Measurements from ENCODE around the gene NTRK2. TPM values are rescaled to one million over a fixed set of nuclear protein-coding genes. Genes with fewer than 3 reads are reported as not detected.

Gene NTRK2
- total RNA-seq, 1 donor from 2014 or later = 8.2 TPM

DNA sequence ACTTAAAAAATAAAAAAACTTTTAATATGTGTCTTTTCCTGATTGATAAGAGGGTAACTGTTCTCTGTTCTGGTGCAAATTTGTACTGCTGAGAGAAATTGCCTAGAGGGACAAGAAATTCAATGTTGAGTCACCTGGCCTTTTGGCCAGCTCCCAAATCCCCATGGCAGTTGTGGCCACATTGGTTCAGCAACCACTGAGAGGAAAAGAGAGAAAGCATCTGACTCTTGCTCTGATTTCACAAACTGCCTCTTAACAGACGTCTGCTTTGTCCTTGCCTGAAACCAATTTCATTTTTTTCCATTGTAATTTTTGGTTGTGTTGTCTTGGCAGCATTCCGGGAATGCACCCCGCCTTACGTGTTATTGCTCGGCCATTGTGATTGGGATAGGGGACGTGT, 42.4 kb downstream of the NTRK2 start:
- intact Hi-C loops (cut with DNase I) = no loop called here
- no peak for ATAC-seq
- DNase-seq (ENCODE audit: missing footprints) = no peak

DNA sequence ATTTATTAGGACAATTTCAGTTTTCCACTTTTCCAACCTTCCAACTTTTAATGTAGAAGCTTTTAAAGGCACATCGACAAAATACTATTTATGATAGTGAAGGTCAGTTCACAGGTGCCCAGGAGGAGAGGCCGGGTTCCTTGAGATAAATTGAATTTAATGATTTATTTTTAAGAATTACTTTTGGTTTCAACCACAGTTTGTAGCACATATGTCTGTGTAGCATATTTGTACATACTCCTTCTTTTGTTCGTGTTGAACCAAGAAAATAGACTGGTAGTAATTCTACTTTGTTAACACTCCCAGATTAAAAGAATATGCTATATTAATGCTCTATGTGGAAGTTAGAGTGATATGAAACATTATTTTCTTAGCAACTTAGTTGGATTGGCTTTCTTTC, 46.7 kb downstream of the NTRK2 start:
- ATAC-seq (no peak), DNase-seq (ENCODE audit: missing footprints) (no peak)
- intact Hi-C loops (cut with DNase I) = no loop called here

GRCh38 chr9:84718476-84718875, 48.9 kb downstream of the NTRK2 start:
- DNase-seq (ENCODE audit: missing footprints) (no peak), ATAC-seq (no peak)
- intact Hi-C loops (cut with DNase I) = no loop called here

- ATAC-seq = no peak
- intact Hi-C loops (cut with DNase I) = no loop called here
- DNase-seq (ENCODE audit: missing footprints) = no peak
Measured at GRCh38 chr9:84722388-84722989, 53.0 kb downstream of the NTRK2 start.

DNA sequence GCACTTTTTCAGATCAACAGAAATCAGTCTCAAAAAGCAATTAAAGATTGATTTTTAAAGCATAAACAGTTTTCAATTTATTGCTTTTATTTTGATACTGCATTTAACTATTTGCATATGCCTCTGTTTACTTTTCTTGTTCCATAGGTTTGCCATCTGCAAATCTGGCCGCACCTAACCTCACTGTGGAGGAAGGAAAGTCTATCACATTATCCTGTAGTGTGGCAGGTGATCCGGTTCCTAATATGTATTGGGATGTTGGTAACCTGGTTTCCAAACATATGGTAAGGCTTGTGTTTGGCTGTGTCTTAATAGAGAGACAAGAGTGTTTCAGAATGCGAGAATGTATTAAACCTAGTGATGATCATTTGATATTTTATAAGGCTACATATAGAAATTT, 53.9 kb downstream of the NTRK2 start:
- DNase-seq (ENCODE audit: missing footprints) (no peak), ATAC-seq (no peak)
- intact Hi-C loops (cut with DNase I) = no loop called here

DNA sequence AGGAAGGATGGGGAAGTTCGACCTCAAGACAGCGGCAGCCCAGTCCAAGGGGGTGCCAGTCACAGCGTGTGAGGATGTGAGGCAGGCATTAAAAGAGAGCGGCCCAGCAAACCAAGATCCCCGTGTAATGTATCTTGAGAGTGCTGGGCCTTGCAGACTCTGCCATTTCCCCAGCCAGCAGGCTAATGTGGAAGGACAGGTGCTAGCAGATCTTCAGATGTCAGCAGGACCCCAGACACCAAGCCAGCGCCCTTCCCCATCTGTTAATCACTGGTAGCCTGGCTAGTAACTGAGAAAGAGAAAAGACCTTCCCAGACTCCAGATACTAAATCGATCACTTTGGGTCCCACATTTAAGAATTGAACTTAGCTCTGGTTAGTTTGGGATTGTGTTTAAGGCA, 62.2 kb downstream of the NTRK2 start:
- no peak for DNase-seq (ENCODE audit: missing footprints)
- ATAC-seq = no peak
- intact Hi-C loops (cut with DNase I) = no loop called here

- intact Hi-C loops (cut with DNase I) = no loop called here
- ATAC-seq (no peak), DNase-seq (ENCODE audit: missing footprints) (no peak)
Measured at GRCh38 chr9:84736081-84736480, 66.6 kb downstream of the NTRK2 start.

DNA sequence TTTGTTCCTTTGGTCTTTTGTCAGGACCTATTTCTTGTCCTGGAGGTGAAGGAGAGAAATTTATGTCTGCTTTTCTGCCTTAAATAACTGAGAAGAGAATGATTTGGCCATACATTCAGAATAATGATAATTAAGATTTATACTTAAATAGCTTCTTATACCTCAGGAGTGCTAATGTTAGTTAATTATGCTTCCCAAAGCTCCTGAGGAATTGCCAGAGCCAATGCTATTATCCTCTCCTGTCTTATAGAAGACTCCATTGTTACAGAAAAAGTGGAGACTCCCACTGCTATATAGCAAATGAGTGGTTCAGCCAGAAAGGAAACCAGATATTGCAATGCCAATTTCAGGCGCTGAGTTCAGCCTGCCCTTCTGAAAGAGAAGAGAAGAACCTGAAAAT, 67.0 kb downstream of the NTRK2 start:
- no peak for ATAC-seq
- intact Hi-C loops (cut with DNase I) = no loop called here
- no peak for DNase-seq (ENCODE audit: missing footprints)

DNA sequence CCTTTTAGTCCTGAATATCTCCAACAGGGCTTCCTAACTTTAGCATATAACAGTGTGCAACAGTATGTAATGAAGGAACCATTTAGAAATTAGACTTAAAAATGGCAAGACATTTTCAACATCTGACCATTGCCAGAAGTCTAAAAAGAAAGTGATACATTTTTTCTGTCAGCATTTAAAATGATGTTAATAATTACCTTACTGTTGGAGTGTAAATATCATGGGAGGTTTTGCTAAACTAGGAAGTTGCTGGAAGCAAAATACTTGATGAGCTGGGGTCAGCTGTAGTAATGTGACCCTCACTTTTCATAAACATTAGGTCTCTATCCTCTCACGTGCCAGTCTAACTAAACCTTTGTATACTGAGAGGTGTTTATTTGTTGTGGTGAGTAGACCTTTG, 68.8 kb downstream of the NTRK2 start:
- ATAC-seq (no peak), DNase-seq (ENCODE audit: missing footprints) (no peak)
- intact Hi-C loops (cut with DNase I) = no loop called here

DNA sequence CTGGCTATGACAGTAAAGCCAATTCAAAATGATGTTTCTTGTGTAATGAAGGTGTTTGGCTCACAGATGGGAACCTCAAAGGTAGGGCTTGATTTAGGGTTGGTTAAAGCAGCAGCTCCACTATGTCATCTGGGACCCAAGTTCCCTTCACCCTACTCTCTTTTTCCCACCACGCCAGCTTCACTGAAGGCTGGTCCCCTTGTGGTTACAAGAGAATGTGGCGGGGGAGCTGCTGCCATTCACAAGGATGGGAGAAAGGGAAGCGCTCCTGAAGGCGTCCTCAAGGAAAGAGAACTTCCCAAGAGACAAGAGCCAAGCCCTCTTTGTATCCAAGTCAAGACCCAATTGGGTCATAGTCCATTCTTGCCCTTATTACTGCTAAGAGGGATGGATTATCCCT, 72.7 kb downstream of the NTRK2 start:
- ATAC-seq (no peak), DNase-seq (ENCODE audit: missing footprints) (no peak)
- intact Hi-C loops (cut with DNase I) = no loop called here

- ATAC-seq (no peak), DNase-seq (ENCODE audit: missing footprints) (no peak)
- intact Hi-C loops (cut with DNase I) = no loop called here
Measured at GRCh38 chr9:84744195-84744594, 74.7 kb downstream of the NTRK2 start.

DNA sequence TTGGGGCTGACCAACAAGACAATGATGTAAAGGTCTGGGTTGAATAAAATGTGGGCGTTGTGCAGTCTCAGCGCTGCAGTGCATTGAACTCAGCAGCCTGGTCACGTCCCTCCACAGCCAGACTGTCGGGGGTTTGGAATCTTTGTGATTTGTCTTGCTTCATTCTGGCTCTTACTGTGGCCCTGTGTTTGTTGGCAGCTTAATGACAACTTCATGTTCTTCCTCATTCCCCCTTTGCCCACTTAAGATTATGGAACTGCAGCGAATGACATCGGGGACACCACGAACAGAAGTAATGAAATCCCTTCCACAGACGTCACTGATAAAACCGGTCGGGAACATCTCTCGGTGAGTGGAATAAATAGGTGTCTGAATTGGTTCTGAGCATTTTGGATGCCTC, 75.2 kb downstream of the NTRK2 start:
- no peak for DNase-seq (ENCODE audit: missing footprints)
- intact Hi-C loops (cut with DNase I) = no loop called here
- peak; percentile 77 for ATAC-seq

DNA sequence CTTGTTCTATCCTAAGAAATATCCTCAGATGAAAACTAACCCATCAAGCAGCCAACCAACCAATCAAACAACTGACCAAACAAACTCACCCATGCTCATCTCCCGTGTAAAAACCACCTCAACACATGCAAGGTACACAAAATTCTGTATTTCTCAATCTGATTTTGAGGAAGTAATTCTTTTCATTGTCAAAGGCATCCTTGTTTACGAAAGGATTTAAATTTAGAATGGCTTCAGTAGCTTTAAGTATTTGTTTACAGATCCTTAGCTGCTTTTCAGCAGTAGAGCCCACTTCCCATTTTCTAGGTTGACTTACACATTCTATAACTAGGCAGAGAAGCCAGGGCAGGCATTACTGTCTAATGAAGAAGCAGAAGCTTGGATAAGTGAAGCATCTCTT, 78.6 kb downstream of the NTRK2 start:
- DNase-seq (ENCODE audit: missing footprints) (no peak), ATAC-seq (no peak)
- intact Hi-C loops (cut with DNase I) = no loop called here

GRCh38 chr9:84750152-84750865, 80.8 kb downstream of the NTRK2 start:
- ATAC-seq (no peak), DNase-seq (ENCODE audit: missing footprints) (no peak)
- intact Hi-C loops (cut with DNase I) = no loop called here

- no peak for ATAC-seq
- intact Hi-C loops (cut with DNase I) = no loop called here
- no peak for DNase-seq (ENCODE audit: missing footprints)
Measured at GRCh38 chr9:84751921-84752320, 82.4 kb downstream of the NTRK2 start.

- ATAC-seq (no peak), DNase-seq (ENCODE audit: missing footprints) (no peak)
- intact Hi-C loops (cut with DNase I) = no loop called here
Measured at GRCh38 chr9:84754461-84754860, 84.9 kb downstream of the NTRK2 start.

DNA sequence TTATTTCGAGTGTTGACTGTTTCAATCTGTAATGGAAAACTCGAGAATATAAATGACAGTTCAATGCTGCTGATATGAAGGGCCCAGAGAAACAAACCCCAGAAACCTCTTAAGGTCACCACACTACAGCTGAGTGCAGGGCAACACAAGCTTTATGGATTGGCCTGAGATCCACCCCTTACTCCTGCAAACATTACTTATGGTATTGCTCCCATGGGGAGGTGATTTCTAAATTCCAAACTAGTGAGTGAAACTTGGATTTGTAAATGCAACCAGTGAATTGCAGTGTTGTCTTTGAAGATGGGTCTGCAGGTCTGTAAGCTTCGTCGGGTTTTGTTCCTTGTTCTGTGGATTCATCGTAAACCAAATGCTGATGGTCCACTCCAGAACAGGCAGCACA, 85.4 kb downstream of the NTRK2 start:
- no peak for ATAC-seq
- intact Hi-C loops (cut with DNase I) = no loop called here
- no peak for DNase-seq (ENCODE audit: missing footprints)

DNA sequence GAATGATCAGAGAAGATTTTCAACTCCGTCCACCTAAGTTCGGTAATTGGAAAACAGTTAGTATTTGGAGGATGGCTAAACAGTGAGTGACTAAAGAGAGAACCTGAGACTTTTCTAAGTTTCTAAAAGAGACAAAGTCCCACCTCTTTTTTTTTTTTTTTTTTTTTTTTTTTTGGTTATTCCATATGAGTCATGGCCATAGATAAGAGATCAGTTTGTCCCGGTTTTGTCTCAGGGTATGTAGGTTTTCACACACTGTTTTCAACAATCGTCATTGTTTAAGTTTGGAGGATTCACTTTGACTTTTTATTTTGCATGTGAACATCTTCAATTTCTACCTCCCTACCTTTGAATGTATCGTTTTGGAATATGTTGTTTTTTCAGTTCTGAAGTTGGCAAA, 85.9 kb downstream of the NTRK2 start:
- ATAC-seq = no peak
- intact Hi-C loops (cut with DNase I) = no loop called here

GRCh38 chr9:84756171-84756570, 86.6 kb downstream of the NTRK2 start:
- ATAC-seq (no peak), DNase-seq (ENCODE audit: missing footprints) (no peak)
- intact Hi-C loops (cut with DNase I) = no loop called here

More for the DNA sequence above, 85.9 kb downstream of the NTRK2 start:
- no peak for DNase-seq (ENCODE audit: missing footprints)

- ATAC-seq (no peak), DNase-seq (ENCODE audit: missing footprints) (no peak)
- intact Hi-C loops (cut with DNase I) = no loop called here
Measured at GRCh38 chr9:84756731-84757130, 87.2 kb downstream of the NTRK2 start.

DNA sequence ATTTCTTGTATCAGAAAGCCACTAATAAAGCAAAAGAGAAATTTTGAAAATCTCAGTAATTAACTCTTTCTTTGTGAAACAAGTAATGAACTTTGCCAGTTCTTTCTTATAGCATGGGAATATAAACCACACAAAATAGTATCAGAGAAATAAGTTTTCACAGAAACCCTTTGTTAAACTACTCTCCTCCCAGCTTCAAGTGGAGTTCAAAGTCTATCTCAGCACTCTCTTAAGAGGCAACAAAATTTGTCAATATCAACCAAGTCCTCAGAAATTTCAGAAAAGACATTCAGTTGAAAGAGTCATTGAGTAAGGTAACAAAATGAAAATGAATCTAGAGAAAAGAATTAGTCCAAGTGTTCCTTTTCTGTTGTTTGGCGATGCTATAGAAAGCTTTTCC, 89.3 kb downstream of the NTRK2 start:
- no peak for DNase-seq (ENCODE audit: missing footprints)
- intact Hi-C loops (cut with DNase I) = no loop called here
- ATAC-seq = no peak
